GM21447 (cell line): ENCODE measurements around the gene UNKL.

Experiments used
- ATAC-seq: cut with Tn5 transposase; IDR thresholded peaks from one replicate; pipeline ENCODE4 v1.9.1; 2021; ENCODE audit not compliant: unreplicated experiment

The UNKL gene

GRCh38 chr16:1407753-1408152 lies 6.8 kb downstream of the UNKL start:
- ATAC-seq = peak; percentile 7

DNA sequence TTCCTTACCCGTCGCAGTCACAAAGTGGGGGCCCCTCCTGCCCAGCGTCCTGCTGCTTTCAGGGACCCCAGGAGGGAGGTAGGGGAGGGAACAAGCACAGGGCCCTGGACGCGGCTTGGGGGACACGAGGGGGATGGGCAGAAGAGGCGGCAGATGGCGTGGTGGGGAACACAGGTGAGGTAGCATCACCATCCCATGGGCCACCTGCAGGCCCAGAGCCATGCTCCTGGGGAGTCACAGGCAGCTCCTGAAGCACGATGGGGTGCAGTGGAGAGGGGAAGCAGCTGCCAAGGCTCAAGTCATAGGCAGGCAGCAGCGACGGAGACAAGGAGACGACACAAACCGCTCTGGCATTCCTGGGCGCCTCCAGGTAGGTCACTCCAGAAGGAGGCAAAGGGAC lies 10.8 kb downstream of the UNKL start:
- no peak for ATAC-seq

GRCh38 chr16:1403036-1403435 lies 11.5 kb downstream of the UNKL start:
- ATAC-seq = no peak

- ATAC-seq = no peak
Observed at GRCh38 chr16:1401758-1402154, 12.7 kb downstream of the UNKL start.

DNA sequence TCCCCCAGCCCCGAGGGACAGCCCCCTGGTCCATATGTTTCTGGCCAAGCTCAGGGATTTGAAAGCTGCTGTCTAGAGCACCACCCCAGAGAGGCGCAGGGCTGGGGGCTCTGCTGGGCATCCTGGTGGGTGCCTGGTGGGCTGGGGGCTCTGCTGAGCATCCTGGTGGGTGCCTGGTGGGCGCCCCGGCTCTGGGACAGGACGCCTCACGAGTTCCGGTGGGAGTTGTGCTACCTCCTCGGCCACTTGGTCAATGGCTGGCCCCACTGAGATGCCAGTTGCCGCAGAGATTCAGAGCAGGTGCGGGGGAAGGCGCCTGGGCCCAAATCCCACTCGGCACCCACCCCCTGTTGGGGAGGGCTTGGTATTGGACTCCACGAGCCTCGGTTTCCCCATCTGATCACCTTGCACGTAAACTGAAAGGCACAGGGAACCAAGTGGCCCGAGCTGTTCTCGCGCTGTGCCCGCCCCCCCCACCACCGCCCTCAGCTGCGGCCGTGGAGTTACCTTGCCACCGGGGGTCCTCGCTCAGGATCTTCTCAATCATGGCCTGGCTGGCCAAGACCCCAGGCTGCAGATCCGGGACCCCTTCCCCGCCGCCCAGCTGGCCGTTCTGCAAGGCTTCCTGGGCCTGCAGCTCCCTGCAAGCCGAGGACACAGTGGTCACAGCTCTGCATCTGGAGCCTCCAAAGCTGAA lies 13.3 kb downstream of the UNKL start:
- ATAC-seq = no peak

DNA sequence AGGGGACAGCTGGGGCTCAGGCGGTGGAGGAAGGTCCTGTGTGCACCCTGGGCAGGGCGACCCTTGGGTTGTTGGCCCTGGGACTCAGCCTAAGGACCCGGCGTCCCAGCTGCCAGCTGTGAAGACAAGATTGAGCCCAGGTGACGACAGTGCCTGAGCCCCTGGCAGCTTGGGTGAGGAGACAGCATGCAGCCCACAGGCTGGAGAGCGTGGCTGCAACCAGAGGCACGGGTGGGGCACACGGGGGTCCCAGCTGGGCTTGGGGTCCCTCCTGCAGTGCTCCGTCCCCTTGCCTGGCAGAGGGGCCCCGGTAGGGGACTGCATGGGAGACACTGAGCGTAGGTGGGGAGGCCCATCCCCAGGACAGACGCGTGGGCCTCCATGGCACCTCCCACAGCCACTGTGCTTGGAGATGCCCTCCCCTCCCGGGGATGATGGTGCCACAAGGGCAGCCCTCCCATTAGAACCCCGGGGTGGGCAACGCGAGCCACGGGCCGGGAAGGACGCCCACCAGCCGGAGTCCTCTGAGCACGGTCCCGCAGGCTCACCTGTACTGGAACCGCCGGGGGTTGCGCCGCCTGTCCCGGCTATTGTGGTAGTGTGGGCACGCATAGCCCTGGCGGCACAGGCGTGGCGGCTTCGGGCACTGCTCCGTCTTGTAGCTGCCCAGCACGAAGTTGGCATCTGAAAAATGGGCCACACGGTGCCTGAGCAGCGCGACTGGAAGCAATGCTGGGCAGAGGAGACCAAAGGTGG lies 15.5 kb downstream of the UNKL start:
- ATAC-seq = no peak

DNA sequence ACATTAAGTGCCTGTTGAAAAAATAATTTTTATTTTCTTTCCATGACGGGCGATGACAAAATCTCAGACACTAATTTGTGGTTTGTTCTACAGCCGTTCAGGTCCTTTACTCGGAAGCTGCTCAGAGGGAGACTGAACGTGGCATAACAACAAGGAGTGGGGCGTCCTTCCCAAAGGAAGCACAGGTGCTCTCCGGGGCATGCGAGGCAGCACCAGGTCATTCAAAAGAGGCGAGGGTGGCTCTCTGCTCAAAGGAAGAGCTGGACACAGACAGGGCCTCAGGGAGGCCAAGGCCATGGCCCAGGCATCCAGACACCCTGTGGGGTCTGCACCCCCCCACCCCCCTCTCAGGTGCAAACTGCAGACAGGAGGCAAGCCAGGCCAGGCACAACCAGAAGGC lies 16.2 kb downstream of the UNKL start:
- ATAC-seq = no peak

DNA sequence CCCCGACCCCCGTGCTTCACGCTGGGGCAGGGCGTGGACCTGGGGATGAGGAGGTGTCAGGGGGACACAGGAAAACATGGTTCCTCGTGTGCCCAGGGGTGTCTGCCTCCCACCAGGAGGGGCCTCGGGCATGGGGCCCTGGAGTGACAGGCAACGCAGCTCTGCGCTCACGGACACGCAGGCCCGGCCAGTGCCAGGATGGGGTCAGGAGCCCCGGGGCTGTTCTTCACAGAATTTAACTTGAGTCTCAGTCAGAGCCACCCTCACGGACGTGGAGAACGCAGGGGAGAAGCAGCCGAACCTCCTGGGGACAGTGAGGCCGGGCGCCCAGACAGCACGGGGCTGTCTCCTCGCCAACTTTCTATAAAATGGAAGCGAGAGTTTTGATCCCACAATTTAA lies 16.7 kb downstream of the UNKL start:
- ATAC-seq = no peak

DNA sequence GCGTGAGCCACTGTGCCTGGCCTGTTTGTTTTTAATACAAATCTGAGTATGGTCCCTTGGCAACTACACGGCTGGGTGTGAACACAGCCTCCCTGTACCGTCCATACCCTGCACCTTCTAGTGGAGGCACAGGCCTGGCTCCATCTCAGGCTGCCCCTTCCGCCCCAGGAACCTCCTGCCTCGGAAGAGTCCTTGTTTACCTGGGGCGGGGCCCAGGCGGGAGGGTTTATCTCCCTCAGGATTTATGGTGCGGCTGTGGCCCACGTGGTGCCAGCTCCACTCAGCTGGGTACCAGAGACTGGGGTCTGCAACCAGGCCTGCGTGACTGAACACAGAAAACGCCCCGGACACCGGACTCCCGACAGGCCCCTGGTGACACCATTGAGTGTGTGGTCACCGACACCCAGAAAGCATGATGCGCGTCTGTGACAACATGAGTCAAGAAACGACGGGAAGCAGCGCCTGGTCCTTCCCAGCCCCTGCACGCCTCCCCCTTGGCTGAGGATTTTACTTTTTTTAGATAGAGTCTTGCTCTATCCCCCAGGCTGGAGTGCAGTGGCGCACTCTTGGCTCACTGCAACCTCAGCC lies 19.0 kb downstream of the UNKL start:
- ATAC-seq = no peak

GRCh38 chr16:1394367-1394951 lies 20.0 kb downstream of the UNKL start:
- ATAC-seq = no peak

DNA sequence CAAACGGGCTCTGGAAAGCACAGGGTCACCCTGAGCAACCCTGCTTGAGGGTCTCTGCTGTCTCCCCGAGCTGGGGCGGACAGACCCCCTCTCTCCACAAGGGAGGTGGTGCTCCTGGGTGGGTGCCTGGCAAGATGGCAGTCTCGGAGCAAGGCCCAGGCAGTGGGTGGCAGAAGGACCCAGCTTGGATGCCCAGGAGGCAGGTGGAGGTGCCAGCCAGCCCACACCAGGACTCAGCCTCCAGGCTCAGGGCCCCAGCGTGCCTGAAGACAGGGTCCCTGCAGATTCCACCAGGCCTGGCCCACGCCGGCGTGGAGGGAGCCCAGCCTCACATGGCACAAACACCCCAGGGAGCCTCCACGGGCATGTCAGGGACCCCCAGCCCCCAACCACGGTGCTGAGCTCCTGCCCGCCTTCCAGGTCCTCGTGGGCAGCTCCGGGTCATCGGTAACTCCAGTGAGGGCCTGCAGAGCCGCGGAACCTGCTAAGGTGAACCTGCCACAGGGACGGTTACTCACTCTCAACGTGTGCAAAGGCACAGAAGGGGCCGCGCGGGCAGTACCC lies 20.8 kb downstream of the UNKL start:
- ATAC-seq = no peak

DNA sequence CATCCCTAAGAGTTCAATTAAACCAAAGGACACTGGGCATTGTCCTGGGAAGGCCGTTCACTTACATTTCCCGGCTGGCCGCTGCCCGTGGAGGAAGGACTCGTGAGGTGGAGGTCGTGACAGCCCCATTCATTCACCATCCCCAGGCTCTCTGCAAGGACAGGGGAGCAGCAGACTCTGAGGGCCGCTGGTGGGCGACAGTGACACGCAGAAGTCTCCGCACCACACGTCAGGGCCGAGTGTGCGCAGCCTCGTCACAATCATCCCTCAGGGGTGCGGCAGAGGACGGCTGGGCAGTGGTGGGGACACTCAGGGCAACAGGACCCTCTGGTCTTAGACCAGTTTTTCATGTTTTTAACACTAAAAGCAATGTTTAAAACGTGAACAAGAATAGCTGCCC lies 21.7 kb downstream of the UNKL start:
- ATAC-seq = no peak

DNA sequence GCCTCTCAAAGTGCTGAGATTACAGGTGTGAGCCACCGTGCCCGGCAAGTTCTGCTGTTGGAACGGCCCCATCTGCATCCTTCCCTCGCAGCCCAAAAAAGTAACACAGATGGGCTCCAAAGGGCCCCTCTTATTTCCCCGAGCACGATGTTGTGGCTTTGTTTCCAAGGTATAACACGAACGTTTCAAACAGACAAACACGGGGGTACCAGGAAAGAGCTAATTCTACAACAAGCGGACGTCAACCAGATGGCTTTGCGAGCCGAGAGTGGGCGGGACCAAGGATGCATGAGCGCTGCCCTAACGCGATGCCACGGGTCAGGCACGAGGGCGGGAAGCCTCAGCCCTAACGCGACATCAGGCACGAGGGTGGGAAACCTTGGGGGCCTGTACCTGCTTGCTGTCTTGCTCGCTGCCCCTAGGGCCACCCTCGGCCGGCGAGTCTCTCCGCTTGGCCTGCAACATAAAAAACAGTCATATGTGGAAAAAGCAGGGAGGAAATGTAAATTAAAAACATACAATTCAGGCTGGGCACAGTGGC lies 24.2 kb downstream of the UNKL start:
- ATAC-seq = no peak

GRCh38 chr16:1389762-1390161 lies 24.7 kb downstream of the UNKL start:
- no peak for ATAC-seq

- no peak for ATAC-seq
Observed at GRCh38 chr16:1387331-1387730, 27.2 kb downstream of the UNKL start.

- ATAC-seq = no peak
Observed at GRCh38 chr16:1385232-1385631, 29.3 kb downstream of the UNKL start.

GRCh38 chr16:1383556-1383955 lies 30.9 kb downstream of the UNKL start:
- ATAC-seq = no peak

GRCh38 chr16:1381612-1382406 lies 32.7 kb downstream of the UNKL start:
- no peak for ATAC-seq

DNA sequence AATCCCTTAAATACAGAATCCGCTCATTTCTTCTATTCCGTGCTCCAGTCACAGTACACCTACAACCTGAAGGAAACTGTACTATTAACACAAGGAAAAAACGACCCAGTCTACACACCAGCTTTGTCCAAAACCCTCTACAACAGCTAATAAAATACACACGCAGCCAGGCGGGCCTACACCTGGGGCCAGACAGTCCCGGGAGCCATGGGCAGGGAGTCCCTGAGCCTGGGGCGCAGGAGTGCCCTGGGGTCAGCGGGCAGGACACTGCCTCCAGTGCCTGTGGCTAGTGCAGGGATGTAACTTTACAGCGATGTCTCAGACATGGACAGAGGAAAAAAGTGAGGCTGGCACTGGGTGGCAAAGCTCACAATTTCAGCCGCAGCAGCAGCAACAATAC lies 34.3 kb downstream of the UNKL start:
- ATAC-seq = no peak

GRCh38 chr16:1379304-1380076 lies 35.0 kb downstream of the UNKL start:
- ATAC-seq = no peak
